ENCODE measurements around the gene PTPRK. TPM values are rescaled to one million over a fixed set of nuclear protein-coding genes. Genes with fewer than 3 reads are reported as not detected.

The PTPRK gene
- total RNA-seq, 1 experiment from 2014 or later = 34.2 TPM

- Histone ChIP-seq H3K4me2 (ENCODE audit: low read length) (no peak overlapping the region), H3K79me2 (ENCODE audit: insufficient read depth, low read length) (no peaks in the 10 kb centered on the region), H3K4me1 (ENCODE audit: control insufficient read depth in 1 of 2, insufficient read depth in 2 of 2, low read length in 2 of 2) (no peaks in the 10 kb centered on the region), H3K9me3 (ENCODE audit: control insufficient read depth in 1 of 2, insufficient read depth in 1 of 2, low read depth in 1 of 2, low read length in 2 of 2) (no peaks in the 10 kb centered on the region), H3K4me3 (replicated peaks in 1 of 2; ENCODE audit: low read depth in 1 of 2, low read length in 2 of 2) (no peak overlapping the region), H3K27ac (ENCODE audit: low read depth, low read length) (no peak overlapping the region), H3K27me3 (ENCODE audit: insufficient read depth, low read length) (no peaks in the 10 kb centered on the region), H3K36me3 (ENCODE audit: control insufficient read depth in 1 of 2, insufficient read depth in 2 of 2, low read length in 2 of 2) (no peaks in the 10 kb centered on the region), H2AFZ (ENCODE audit: low read depth, low read length, poor library complexity, severe bottlenecking) (no peak overlapping the region), H4K20me1 (ENCODE audit: insufficient read depth) (no peaks in the 10 kb centered on the region), H3K9me2 (ENCODE audit: insufficient read depth) (no peaks in the 10 kb centered on the region), H3K9ac (ENCODE audit: low read length) (no peak overlapping the region)
- DNase-seq (ENCODE audit: low read depth, low spot score) = no peak
- TF ChIP-seq EZH2phosphoT487 (IDR thresholded peaks at IDR 0.05; ENCODE audit: borderline replicate concordance) = no peak
- no peak for TF ChIP-seq ZFX (IDR thresholded peaks at IDR 0.05)
- no peak for TF ChIP-seq CEBPB (IDR thresholded peaks at IDR 0.05; ENCODE audit: low read depth)
- TF ChIP-seq SRF (IDR thresholded peaks at IDR 0.05; ENCODE audit: low read depth) = no peak
- no peak for TF ChIP-seq MAX (IDR thresholded peaks at IDR 0.05)
- TF ChIP-seq POLR2A (IDR thresholded peaks at IDR 0.05; ENCODE audit: borderline replicate concordance, extremely low read depth, insufficient read depth, insufficient read length) = no peak
- TF ChIP-seq CBX3 (IDR thresholded peaks at IDR 0.05; ENCODE audit: low read depth) = no peak
- TF ChIP-seq ATF3 (IDR thresholded peaks at IDR 0.05) = no peak
- no peak for TF ChIP-seq SP1 (IDR thresholded peaks at IDR 0.05; ENCODE audit: low read depth)
- TF ChIP-seq FOSL1 (IDR thresholded peaks at IDR 0.05; ENCODE audit: low read depth) = no peak
- no peak for TF ChIP-seq POLR2AphosphoS5 (IDR thresholded peaks at IDR 0.05; ENCODE audit: low read depth, low read length)
- no peak for TF ChIP-seq TCF7L2 (IDR thresholded peaks at IDR 0.05; ENCODE audit: borderline replicate concordance, extremely low read depth, insufficient read depth, insufficient read length)
- no peak for TF ChIP-seq SIN3A (IDR thresholded peaks at IDR 0.05; ENCODE audit: low read depth)
- no peak for TF ChIP-seq ZNF274 (IDR thresholded peaks at IDR 0.05; ENCODE audit: low read depth, low read length)
- no peak for TF ChIP-seq EZH2 (IDR thresholded peaks at IDR 0.05)
- TF ChIP-seq ZBTB33 (IDR thresholded peaks at IDR 0.05; ENCODE audit: extremely low read depth, insufficient replicate concordance, low read length) = no peak
- ChIA-PET POLR2A (no interaction called here), CTCF (no interaction called here), RAD21 (ENCODE audit: low non-redundant PET in 1 of 2, low total read pairs in 2 of 2, uncharacterized antibody in 2 of 2, unreplicated experiment in 2 of 2) (no interaction called here)
- no peak for ATAC-seq
- intact Hi-C loops (cut with micrococcal nuclease) = no loop called here
- BruUV-seq (replicated peaks) = no TSS peak
Measured at GRCh38 chr6:128406453-128406852, 113.9 kb downstream of the PTPRK start.
